ENCODE results near the gene DUT. TPM values are rescaled to one million over a fixed set of nuclear protein-coding genes. Genes with fewer than 3 reads are reported as not detected.
A peak's percentile ranks its signal among the peaks of the same experiment; 100 is the strongest.
"Not testable (repeated sequence)": the region's sequence is repeated elsewhere in the genome, so short reads cannot be mapped to it uniquely, and the experiment has no call there.

DUT gene
- total RNA-seq, 2 experiments from 2014 or later: 605 to 628 TPM

DNA sequence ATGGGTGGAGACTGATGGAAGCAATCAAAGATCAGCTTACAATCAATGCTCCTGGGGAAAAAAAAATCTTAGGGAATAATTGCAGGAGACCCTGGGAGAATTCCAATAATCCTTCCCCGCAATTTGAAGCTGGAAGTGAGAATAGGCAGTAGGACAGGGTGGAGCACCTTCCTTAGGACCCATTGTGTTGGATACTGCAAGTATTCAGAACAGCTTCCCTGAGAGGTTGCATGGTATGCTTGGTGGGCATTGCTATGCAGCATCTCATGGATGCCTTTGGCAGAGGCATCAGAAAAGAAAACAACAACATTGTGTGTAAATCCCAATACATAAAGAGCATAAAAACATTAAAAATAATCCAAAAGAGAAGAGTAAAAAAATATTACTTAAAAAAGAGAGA, 24.6 kb upstream of the DUT start:
- CTCF ChIA-PET: no interaction called here
- no peak overlapping the region for H3K27ac Mint-ChIP-seq
- H3K4me1 Mint-ChIP-seq (ENCODE audit: low read depth): no peaks in the 10 kb centered on the region
- no peaks in the 10 kb centered on the region for H3K36me3 Mint-ChIP-seq (ENCODE audit: low read depth)
- intact Hi-C loops (cut with micrococcal nuclease): no loop called here
- no peaks in the 10 kb centered on the region for H3K27me3 Mint-ChIP-seq (ENCODE audit: low read depth)
- no peaks in the 10 kb centered on the region for H3K9me3 Mint-ChIP-seq
- DNase-seq: no peak
- H3K4me3 Mint-ChIP-seq: no peak overlapping the region

DNA sequence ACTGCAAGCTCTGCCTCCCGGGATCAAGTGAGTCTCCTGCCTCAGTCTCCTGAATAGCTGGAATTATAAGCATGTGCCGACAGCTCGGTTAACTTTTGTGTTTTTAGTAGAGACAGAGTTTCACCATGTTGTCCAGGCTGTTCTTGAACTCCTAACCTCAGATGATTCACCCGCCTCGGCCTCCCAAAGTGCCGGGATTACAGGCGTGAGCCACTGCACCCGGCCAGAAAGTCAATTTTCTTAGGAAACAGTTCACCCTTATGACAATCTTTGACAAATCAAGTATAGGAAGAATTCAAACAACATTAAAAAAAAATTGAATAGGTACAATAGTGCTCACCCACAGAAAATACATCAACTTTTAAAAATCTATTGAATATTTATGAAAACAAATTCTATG, 23.6 kb upstream of the DUT start:
- Mint-ChIP-seq H3K36me3 (ENCODE audit: low read depth) (no peaks in the 10 kb centered on the region), H3K27me3 (ENCODE audit: low read depth) (no peaks in the 10 kb centered on the region), H3K27ac (no peak overlapping the region), H3K9me3 (no peaks in the 10 kb centered on the region), H3K4me1 (ENCODE audit: low read depth) (no peaks in the 10 kb centered on the region), H3K4me3 (no peak overlapping the region)
- no peak for DNase-seq
- CTCF ChIA-PET: no interaction called here
- intact Hi-C loops (cut with micrococcal nuclease): no loop called here

GRCh38 chr15:48309740-48310139, 21.5 kb upstream of the DUT start:
- H3K4me3 Mint-ChIP-seq: no peak overlapping the region
- no peaks in the 10 kb centered on the region for H3K9me3 Mint-ChIP-seq
- no peaks in the 10 kb centered on the region for H3K36me3 Mint-ChIP-seq (ENCODE audit: low read depth)
- H3K27ac Mint-ChIP-seq: no peak overlapping the region
- DNase-seq: no peak
- no peaks in the 10 kb centered on the region for H3K4me1 Mint-ChIP-seq (ENCODE audit: low read depth)
- intact Hi-C loops (cut with micrococcal nuclease): no loop called here
- CTCF ChIA-PET: no interaction called here
- H3K27me3 Mint-ChIP-seq (ENCODE audit: low read depth): no peaks in the 10 kb centered on the region

DNA sequence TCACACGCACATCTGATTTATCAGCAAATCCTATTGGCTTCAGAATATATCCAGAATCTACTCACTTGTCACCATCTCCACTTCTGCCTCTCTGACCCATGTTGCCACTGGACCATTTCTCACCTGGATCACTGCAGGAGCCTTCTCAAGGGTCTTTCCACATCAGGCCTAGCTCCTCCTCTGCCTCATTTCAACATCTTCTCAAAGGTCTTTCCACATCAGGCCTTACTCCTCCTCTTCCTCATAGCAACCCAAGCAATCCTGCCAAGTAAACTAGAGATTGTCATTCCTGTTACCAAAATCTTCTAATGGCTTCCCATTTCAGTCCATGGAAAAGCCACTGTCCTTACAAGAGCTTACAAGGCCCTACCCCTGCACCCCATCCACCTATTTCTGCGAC, 18.0 kb upstream of the DUT start:
- no peak overlapping the region for H3K27ac Mint-ChIP-seq
- H3K27me3 Mint-ChIP-seq (ENCODE audit: low read depth): no peaks in the 10 kb centered on the region
- CTCF ChIA-PET: no interaction called here
- H3K9me3 Mint-ChIP-seq: no peaks in the 10 kb centered on the region
- no peaks in the 10 kb centered on the region for H3K4me1 Mint-ChIP-seq (ENCODE audit: low read depth)
- H3K36me3 Mint-ChIP-seq (ENCODE audit: low read depth): no peaks in the 10 kb centered on the region
- DNase-seq: no peak
- intact Hi-C loops (cut with micrococcal nuclease): no loop called here
- no peak overlapping the region for H3K4me3 Mint-ChIP-seq

GRCh38 chr15:48315041-48315440, 16.2 kb upstream of the DUT start:
- intact Hi-C loops (cut with micrococcal nuclease): no loop called here
- no peaks in the 10 kb centered on the region for H3K4me1 Mint-ChIP-seq (ENCODE audit: low read depth)
- CTCF ChIA-PET: no interaction called here
- H3K36me3 Mint-ChIP-seq (ENCODE audit: low read depth): no peaks in the 10 kb centered on the region
- no peaks in the 10 kb centered on the region for H3K9me3 Mint-ChIP-seq
- no peaks in the 10 kb centered on the region for H3K27me3 Mint-ChIP-seq (ENCODE audit: low read depth)
- no peak overlapping the region for H3K4me3 Mint-ChIP-seq
- DNase-seq: no peak
- no peak overlapping the region for H3K27ac Mint-ChIP-seq

GRCh38 chr15:48317221-48317620, 14.0 kb upstream of the DUT start:
- Mint-ChIP-seq H3K36me3 (ENCODE audit: low read depth) (no peaks in the 10 kb centered on the region), H3K4me1 (ENCODE audit: low read depth) (no peaks in the 10 kb centered on the region), H3K27ac (no peak overlapping the region), H3K4me3 (no peak overlapping the region), H3K9me3 (no peaks in the 10 kb centered on the region), H3K27me3 (ENCODE audit: low read depth) (no peaks in the 10 kb centered on the region)
- no peak for DNase-seq
- CTCF ChIA-PET: no interaction called here
- intact Hi-C loops (cut with micrococcal nuclease): no loop called here

GRCh38 chr15:48318131-48318530, 13.1 kb upstream of the DUT start:
- Mint-ChIP-seq H3K9me3 (no peaks in the 10 kb centered on the region), H3K4me3 (no peak overlapping the region), H3K36me3 (ENCODE audit: low read depth) (no peaks in the 10 kb centered on the region), H3K4me1 (ENCODE audit: low read depth) (no peaks in the 10 kb centered on the region), H3K27ac (no peak overlapping the region), H3K27me3 (ENCODE audit: low read depth) (no peaks in the 10 kb centered on the region)
- intact Hi-C loops (cut with micrococcal nuclease): no loop called here
- CTCF ChIA-PET: no interaction called here
- no peak for DNase-seq

DNA sequence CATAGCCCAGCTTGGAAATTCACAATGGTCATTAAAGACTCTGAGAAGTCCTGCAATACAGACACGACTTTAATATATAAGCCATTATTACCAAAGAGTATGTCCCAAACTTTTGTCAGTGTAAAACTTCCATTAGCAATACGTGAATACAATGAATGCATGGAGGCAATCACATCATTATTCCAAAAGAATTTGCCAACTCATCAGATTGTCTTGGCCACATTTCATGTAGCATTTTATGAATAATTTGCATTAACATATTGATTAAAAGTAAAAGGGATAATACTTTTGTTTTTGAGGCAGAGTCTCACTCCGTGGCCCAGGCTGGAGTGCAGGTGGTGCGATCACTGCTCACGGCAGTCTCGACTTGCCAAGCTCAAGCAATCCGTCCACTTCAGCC, 7.9 kb upstream of the DUT start:
- CTCF ChIA-PET: interaction anchor here (1.3 kb wide), 1 partner anchor 37 kb away, joined by 5 read pairs; no protein-coding TSS in a partner anchor
- Mint-ChIP-seq H3K27me3 (ENCODE audit: low read depth) (no peaks in the 10 kb centered on the region), H3K4me3 (no peak overlapping the region), H3K36me3 (ENCODE audit: low read depth) (peaks cover 3% of the 10 kb centered on the region), H3K4me1 (ENCODE audit: low read depth) (no peaks in the 10 kb centered on the region), H3K27ac (no peak overlapping the region), H3K9me3 (no peaks in the 10 kb centered on the region)
- intact Hi-C loops (cut with micrococcal nuclease): no loop called here
- DNase-seq: no peak

- DNase-seq: no peak
- Mint-ChIP-seq H3K36me3 (ENCODE audit: low read depth) (peaks cover 11% of the 10 kb centered on the region), H3K27ac (no peak overlapping the region), H3K4me3 (no peak overlapping the region), H3K9me3 (no peaks in the 10 kb centered on the region), H3K27me3 (ENCODE audit: low read depth) (no peaks in the 10 kb centered on the region), H3K4me1 (ENCODE audit: low read depth) (peaks cover 5% of the 10 kb centered on the region)
- intact Hi-C loops (cut with micrococcal nuclease): no loop called here
- CTCF ChIA-PET: no interaction called here
Observed at GRCh38 chr15:48324949-48325348, 6.3 kb upstream of the DUT start.

GRCh38 chr15:48325400-48325799, 5.8 kb upstream of the DUT start:
- Mint-ChIP-seq H3K4me3 (no peak overlapping the region), H3K4me1 (ENCODE audit: low read depth) (peaks cover 9% of the 10 kb centered on the region), H3K36me3 (ENCODE audit: low read depth) (peaks cover 11% of the 10 kb centered on the region), H3K27ac (no peak overlapping the region), H3K27me3 (ENCODE audit: low read depth) (no peaks in the 10 kb centered on the region), H3K9me3 (no peaks in the 10 kb centered on the region)
- intact Hi-C loops (cut with micrococcal nuclease): no loop called here
- no peak for DNase-seq
- CTCF ChIA-PET: no interaction called here

DNA sequence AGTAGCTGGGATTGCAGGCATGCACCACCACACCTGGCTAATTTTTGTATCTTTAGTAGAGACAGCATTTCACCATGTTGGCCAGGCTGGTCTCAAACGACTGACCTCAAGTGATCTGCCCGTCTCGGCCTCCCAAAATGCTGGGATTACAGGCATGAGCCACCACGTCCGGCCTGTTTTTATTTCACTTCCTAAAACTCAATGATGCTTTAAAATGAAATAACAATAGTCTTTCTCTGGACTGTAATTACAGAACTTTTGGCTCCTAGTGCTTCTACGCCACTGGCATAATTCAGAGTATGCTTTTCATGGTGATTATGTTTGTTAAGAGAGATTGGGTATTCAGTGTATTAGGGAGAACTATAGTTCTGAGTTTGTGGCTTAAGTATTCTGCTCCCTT, 5.0 kb upstream of the DUT start:
- DNase-seq; H3K9me3 Mint-ChIP-seq; H3K4me3 Mint-ChIP-seq; intact Hi-C loops (cut with micrococcal nuclease); H3K27me3 Mint-ChIP-seq (ENCODE audit: low read depth); H3K4me1 Mint-ChIP-seq (ENCODE audit: low read depth); H3K27ac Mint-ChIP-seq: not testable (repeated sequence)
- CTCF ChIA-PET: interaction anchor here (0.6 kb wide), 1 partner anchor 26 kb away, joined by 3 read pairs; no protein-coding TSS in a partner anchor
- H3K36me3 Mint-ChIP-seq (ENCODE audit: low read depth): peaks cover 11% of the 10 kb centered on the region

- H3K9me3 Mint-ChIP-seq: no peaks in the 10 kb centered on the region
- CTCF ChIA-PET: interaction anchor here (0.7 kb wide), 1 partner anchor 758 kb away, joined by 3 read pairs; no protein-coding TSS in a partner anchor
- no peak for DNase-seq
- intact Hi-C loops (cut with micrococcal nuclease): loop anchor here (5.0 to 10.0 kb wide), 4 partner anchors 315 to 1807 kb away; partner anchors contain the start of genes DTWD1, FAM227B and FBN1
- H3K36me3 Mint-ChIP-seq (ENCODE audit: low read depth): peaks cover 37% of the 10 kb centered on the region
- H3K27me3 Mint-ChIP-seq (ENCODE audit: low read depth): no peaks in the 10 kb centered on the region
- H3K4me3 Mint-ChIP-seq: peak overlapping the region; percentile 95
- peak overlapping the region; percentile 97 for H3K27ac Mint-ChIP-seq
- peaks cover 31% of the 10 kb centered on the region for H3K4me1 Mint-ChIP-seq (ENCODE audit: low read depth)
Observed at GRCh38 chr15:48330105-48330785, 984 bp upstream of the DUT start.

Measured in activated naive CD4-positive, alpha-beta T cell treated with anti-CD3 and anti-CD28 coated beads for 36 hours (primary cell).